GM06990 (cell line): ENCODE results near the gene FAM83E.

Experiments used
- DNase-seq: peaks from one replicate; pipeline ENCODE4 v3.0.0-alpha.2; 2011; ENCODE audit not compliant: insufficient read length; ENCODE audit errors: extremely low read depth
- H3K27me3 ChIP-seq: replicated peaks from 2 replicates; pipeline ENCODE4 v1.6.0; 2011; ENCODE audit warnings: low read length; ENCODE audit not compliant: control insufficient read depth, insufficient read depth
- H3K36me3 ChIP-seq: 2 replicates; pipeline ENCODE4 v1.5.1; 2011; ENCODE audit warnings: low read length; ENCODE audit not compliant: control insufficient read depth, insufficient read depth
- H3K4me3 ChIP-seq: replicated peaks from 2 replicates; pipeline ENCODE4 v1.5.1; 2011; ENCODE audit warnings: low read depth, mild to moderate bottlenecking, control low read depth, low read length
- TF ChIP-seq, protein P1 (sequence below): IDR thresholded peaks from 2 replicates; pipeline ENCODE4 v1.5.1; 2011; ENCODE audit warnings: low read length, control low read depth, mild to moderate bottlenecking, inconsistent platforms; ENCODE audit not compliant: insufficient read depth, poor library complexity, severe bottlenecking

Gene FAM83E

GRCh38 chr19:48611872-48612271 is 3.0 kb downstream of the FAM83E start:
- no peaks in the 10 kb centered on the region for H3K27me3 ChIP-seq
- TF ChIP-seq, protein P1, sequence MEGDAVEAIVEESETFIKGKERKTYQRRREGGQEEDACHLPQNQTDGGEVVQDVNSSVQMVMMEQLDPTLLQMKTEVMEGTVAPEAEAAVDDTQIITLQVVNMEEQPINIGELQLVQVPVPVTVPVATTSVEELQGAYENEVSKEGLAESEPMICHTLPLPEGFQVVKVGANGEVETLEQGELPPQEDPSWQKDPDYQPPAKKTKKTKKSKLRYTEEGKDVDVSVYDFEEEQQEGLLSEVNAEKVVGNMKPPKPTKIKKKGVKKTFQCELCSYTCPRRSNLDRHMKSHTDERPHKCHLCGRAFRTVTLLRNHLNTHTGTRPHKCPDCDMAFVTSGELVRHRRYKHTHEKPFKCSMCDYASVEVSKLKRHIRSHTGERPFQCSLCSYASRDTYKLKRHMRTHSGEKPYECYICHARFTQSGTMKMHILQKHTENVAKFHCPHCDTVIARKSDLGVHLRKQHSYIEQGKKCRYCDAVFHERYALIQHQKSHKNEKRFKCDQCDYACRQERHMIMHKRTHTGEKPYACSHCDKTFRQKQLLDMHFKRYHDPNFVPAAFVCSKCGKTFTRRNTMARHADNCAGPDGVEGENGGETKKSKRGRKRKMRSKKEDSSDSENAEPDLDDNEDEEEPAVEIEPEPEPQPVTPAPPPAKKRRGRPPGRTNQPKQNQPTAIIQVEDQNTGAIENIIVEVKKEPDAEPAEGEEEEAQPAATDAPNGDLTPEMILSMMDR = no peak
- peaks cover 26% of the 10 kb centered on the region for H3K36me3 ChIP-seq
- no peak overlapping the region for H3K4me3 ChIP-seq
- DNase-seq = no peak

- H3K36me3 ChIP-seq = peaks cover 4% of the 10 kb centered on the region
- no peak for DNase-seq
These were observed 5.2 kb downstream of the FAM83E start for GRCh38 chr19:48609571-48610108.

GRCh38 chr19:48608798-48609263 is 6.0 kb downstream of the FAM83E start:
- Histone ChIP-seq H3K36me3 (peaks cover 2% of the 10 kb centered on the region; the same call in 1 of the 2 replicates), H3K27me3 (no peaks in the 10 kb centered on the region), H3K4me3 (no peak overlapping the region)
- DNase-seq = no peak
- TF ChIP-seq, protein P1 = peak; percentile 85

More at GRCh38 chr19:48609571-48610108, 5.2 kb downstream of the FAM83E start:
- Histone ChIP-seq H3K4me3 (no peak overlapping the region), H3K27me3 (no peaks in the 10 kb centered on the region)
- TF ChIP-seq, protein P1 = no peak

DNA sequence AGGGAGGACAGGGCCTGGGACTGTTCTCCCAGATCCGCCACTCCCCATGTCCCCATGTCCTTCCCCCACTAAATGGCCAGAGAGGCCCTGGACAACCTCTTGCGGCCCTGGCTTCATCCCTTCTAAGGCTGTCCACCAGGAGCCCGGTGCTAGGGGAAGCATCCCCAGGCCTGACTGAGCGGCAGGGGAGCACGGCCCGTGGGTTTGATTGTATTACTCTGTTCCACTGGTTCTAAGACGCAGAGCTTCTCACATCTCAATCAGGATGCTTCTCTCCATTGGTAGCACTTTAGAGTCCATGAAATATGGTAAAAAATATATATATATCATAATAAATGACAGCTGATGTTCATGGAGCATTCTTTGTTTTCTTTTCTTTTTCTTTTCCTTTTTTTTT is 7.5 kb downstream of the FAM83E start:
- Histone ChIP-seq H3K36me3 (no peaks in the 10 kb centered on the region), H3K27me3 (no peaks in the 10 kb centered on the region), H3K4me3 (no peak overlapping the region)
- no peak for DNase-seq
- TF ChIP-seq, protein P1 = no peak

GRCh38 chr19:48606463-48607358 is 8.2 kb downstream of the FAM83E start, which contains the start of gene SPACA4:
TSS of gene SPACA4 (plus strand) at chr19:48606742. CDS start at chr19:48606979, 237 bp downstream.
- H3K27me3 ChIP-seq = no peaks in the 10 kb centered on the region
- H3K4me3 ChIP-seq = no peak within 1 kb of the TSS
- TF ChIP-seq, protein P1 = no peak

More at GRCh38 chr19:48606463-48607358, 8.2 kb downstream of the FAM83E start, which contains the start of gene SPACA4:
- H3K36me3 ChIP-seq = no peaks in the 10 kb centered on the region
- DNase-seq = no peak
